Measurements from ENCODE around the gene DNAAF6.
A peak's percentile ranks its signal among the peaks of the same experiment; 100 is the strongest.
"Not testable (repeated sequence)": the region's sequence is repeated elsewhere in the genome, so short reads cannot be mapped to it uniquely, and the experiment has no call there.

Gene DNAAF6

GRCh38 chrX:107205770-107206696 lies at the start of gene DNAAF6, which contains the start of gene NUP62CL:
Gene DNAAF6, plus strand, starts transcription at chrX:107206611. Its CDS starts 6,265 bp downstream, at chrX:107212876.
Gene NUP62CL, minus strand, starts transcription at chrX:107206433. Its CDS starts 31,287 bp downstream, at chrX:107175146.
- peak; percentile 90 to 93 for DNase-seq

GRCh38 chrX:107157618-107158017 lies 48.8 kb upstream of the DNAAF6 start:
- DNase-seq = not testable (repeated sequence)

More at GRCh38 chrX:107205770-107206696, at the start of gene DNAAF6, which contains the start of gene NUP62CL:
- peak; percentile 74 for TF ChIP-seq POLR2A (IDR thresholded peaks at IDR 0.05; ENCODE audit: low read length)
- TF ChIP-seq GATA1 (IDR thresholded peaks at IDR 0.05; ENCODE audit: low read depth, low read length) = no peak

- no peak for TF ChIP-seq POLR2A (IDR thresholded peaks at IDR 0.05; ENCODE audit: low read length)
- no peak for TF ChIP-seq GATA1 (IDR thresholded peaks at IDR 0.05; ENCODE audit: low read depth, low read length)
- DNase-seq = peak; percentile 23 to 28
Observed at GRCh38 chrX:107167163-107167921, 39.1 kb upstream of the DNAAF6 start.

GRCh38 chrX:107168257-107168656 lies 38.2 kb upstream of the DNAAF6 start:
- DNase-seq = peak; percentile 63 to 84
- TF ChIP-seq POLR2A (IDR thresholded peaks at IDR 0.05; ENCODE audit: low read length) (no peak), GATA1 (IDR thresholded peaks at IDR 0.05; ENCODE audit: low read depth, low read length) (no peak)

GRCh38 chrX:107168712-107169111 lies 37.7 kb upstream of the DNAAF6 start:
- peak; percentile 19 to 35 for DNase-seq
- no peak for TF ChIP-seq POLR2A (IDR thresholded peaks at IDR 0.05; ENCODE audit: low read length)
- TF ChIP-seq GATA1 (IDR thresholded peaks at IDR 0.05; ENCODE audit: low read depth, low read length) = no peak

GRCh38 chrX:107171369-107172102 lies 34.9 kb upstream of the DNAAF6 start:
- TF ChIP-seq GATA1 (IDR thresholded peaks at IDR 0.05; ENCODE audit: low read depth, low read length) (no peak), POLR2A (IDR thresholded peaks at IDR 0.05; ENCODE audit: low read length) (no peak)
- no peak for DNase-seq

GRCh38 chrX:107197319-107197718 lies 9.1 kb upstream of the DNAAF6 start:
- peak; percentile 24 to 66 for DNase-seq
- no peak for TF ChIP-seq GATA1 (IDR thresholded peaks at IDR 0.05; ENCODE audit: low read depth, low read length)
- no peak for TF ChIP-seq POLR2A (IDR thresholded peaks at IDR 0.05; ENCODE audit: low read length)

GRCh38 chrX:107198074-107198473 lies 8.3 kb upstream of the DNAAF6 start:
- DNase-seq = not testable (repeated sequence)

GRCh38 chrX:107199491-107199890 lies 6.9 kb upstream of the DNAAF6 start:
- TF ChIP-seq GATA1 (IDR thresholded peaks at IDR 0.05; ENCODE audit: low read depth, low read length) (no peak), POLR2A (IDR thresholded peaks at IDR 0.05; ENCODE audit: low read length) (no peak)
- no peak for DNase-seq

GRCh38 chrX:107204068-107204605 lies 2.3 kb upstream of the DNAAF6 start:
- TF ChIP-seq POLR2A (IDR thresholded peaks at IDR 0.05; ENCODE audit: low read length) (no peak), GATA1 (IDR thresholded peaks at IDR 0.05; ENCODE audit: low read depth, low read length) (no peak)
- DNase-seq = peak; percentile 5 to 11

- DNase-seq = no peak
- TF ChIP-seq POLR2A (IDR thresholded peaks at IDR 0.05; ENCODE audit: low read length) (no peak), GATA1 (IDR thresholded peaks at IDR 0.05; ENCODE audit: low read depth, low read length) (no peak)
Observed at GRCh38 chrX:107206697-107207065, 270 bp downstream of the DNAAF6 start.

- TF ChIP-seq GATA1 (IDR thresholded peaks at IDR 0.05; ENCODE audit: low read depth, low read length) = no peak
- peak; percentile 3 to 9 for DNase-seq
Observed at GRCh38 chrX:107207089-107207488, 678 bp downstream of the DNAAF6 start.

- TF ChIP-seq POLR2A (IDR thresholded peaks at IDR 0.05; ENCODE audit: low read length) (no peak), GATA1 (IDR thresholded peaks at IDR 0.05; ENCODE audit: low read depth, low read length) (no peak)
- no peak for DNase-seq
Observed at GRCh38 chrX:107207943-107208342, 1.5 kb downstream of the DNAAF6 start.

GRCh38 chrX:107213477-107213876 lies 7.1 kb downstream of the DNAAF6 start:
- TF ChIP-seq GATA1 (IDR thresholded peaks at IDR 0.05; ENCODE audit: low read depth, low read length) (no peak), POLR2A (IDR thresholded peaks at IDR 0.05; ENCODE audit: low read length) (no peak)
- DNase-seq = no peak

Measured in erythroblast (primary cell).